HCT116 (cell line): ENCODE data around the gene KRTAP1-3.

ENCODE experiments used
- POLR2A ChIP-seq: IDR thresholded peaks from 2 replicates; pipeline ENCODE4 v1.7.0; 2011; ENCODE audit warnings: borderline replicate concordance; ENCODE audit not compliant: insufficient read depth, insufficient read length; ENCODE audit errors: extremely low read depth
- TF ChIP-seq, protein P1 (sequence below), 3 experiments: fragments of 200-600 bp in 1 of 3; sonication (generic) in 1 of 3; IDR thresholded peaks in 2 of 3; conservative IDR thresholded peaks in 1 of 3; 2 replicates each; pipeline ENCODE4 v1.5.1; 2012 to 2017; ENCODE audit warnings: low read depth in 2 of 3, low read length in 2 of 3, antibody characterized with exemption in 1 of 3, borderline replicate concordance in 1 of 3, control low read depth in 1 of 3, mild to moderate bottlenecking in 1 of 3, mixed read lengths in 1 of 3, mixed run types in 1 of 3, moderate library complexity in 1 of 3; ENCODE audit not compliant: insufficient read depth in 1 of 3

GRCh38 chr17:41009936-41010335 is 24.7 kb downstream of the KRTAP1-3 start:
- TF ChIP-seq, protein P1, sequence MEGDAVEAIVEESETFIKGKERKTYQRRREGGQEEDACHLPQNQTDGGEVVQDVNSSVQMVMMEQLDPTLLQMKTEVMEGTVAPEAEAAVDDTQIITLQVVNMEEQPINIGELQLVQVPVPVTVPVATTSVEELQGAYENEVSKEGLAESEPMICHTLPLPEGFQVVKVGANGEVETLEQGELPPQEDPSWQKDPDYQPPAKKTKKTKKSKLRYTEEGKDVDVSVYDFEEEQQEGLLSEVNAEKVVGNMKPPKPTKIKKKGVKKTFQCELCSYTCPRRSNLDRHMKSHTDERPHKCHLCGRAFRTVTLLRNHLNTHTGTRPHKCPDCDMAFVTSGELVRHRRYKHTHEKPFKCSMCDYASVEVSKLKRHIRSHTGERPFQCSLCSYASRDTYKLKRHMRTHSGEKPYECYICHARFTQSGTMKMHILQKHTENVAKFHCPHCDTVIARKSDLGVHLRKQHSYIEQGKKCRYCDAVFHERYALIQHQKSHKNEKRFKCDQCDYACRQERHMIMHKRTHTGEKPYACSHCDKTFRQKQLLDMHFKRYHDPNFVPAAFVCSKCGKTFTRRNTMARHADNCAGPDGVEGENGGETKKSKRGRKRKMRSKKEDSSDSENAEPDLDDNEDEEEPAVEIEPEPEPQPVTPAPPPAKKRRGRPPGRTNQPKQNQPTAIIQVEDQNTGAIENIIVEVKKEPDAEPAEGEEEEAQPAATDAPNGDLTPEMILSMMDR (IDR thresholded peaks at IDR 0.05 in 2 of 3, conservative IDR thresholded peaks at IDR 0.05 in 1 of 3; ENCODE audit: borderline replicate concordance in 1 of 3, insufficient read depth in 1 of 3, low read depth in 2 of 3, low read length in 2 of 3), result no peak
- no peak for TF ChIP-seq POLR2A
